AG09309 (cell line): ENCODE data around the gene ADAMTSL4.

Source experiments
- DNase-seq: peaks from one replicate; pipeline ENCODE4 v3.0.0-alpha.2; 2010; ENCODE audit warnings: low read depth
- H3K4me3 ChIP-seq: 2 replicates; pipeline ENCODE4 v1.5.1; 2011; ENCODE audit warnings: mild to moderate bottlenecking, low read depth, low read length, moderate library complexity; ENCODE audit not compliant: control insufficient read depth
- CTCF ChIP-seq: IDR thresholded peaks from 2 replicates; pipeline ENCODE4 v1.5.1; 2011; ENCODE audit warnings: mild to moderate bottlenecking, low read depth, low read length, inconsistent platforms; ENCODE audit not compliant: insufficient read depth, control insufficient read depth; ENCODE audit errors: missing control alignments

Gene ADAMTSL4

GRCh38 chr1:150555198-150555970 is 6.2 kb downstream of the ADAMTSL4 start:
- TF ChIP-seq CTCF: no peak
- DNase-seq: no peak
- H3K4me3 ChIP-seq: no peak overlapping the region

GRCh38 chr1:150555971-150556865 is 7.0 kb downstream of the ADAMTSL4 start:
- no peak for DNase-seq
- no peak for TF ChIP-seq CTCF
- H3K4me3 ChIP-seq: no peak overlapping the region

GRCh38 chr1:150557065-150557600 is 7.9 kb downstream of the ADAMTSL4 start:
- H3K4me3 ChIP-seq: no peak overlapping the region
- no peak for DNase-seq
- no peak for TF ChIP-seq CTCF

GRCh38 chr1:150557813-150558212 is 8.6 kb downstream of the ADAMTSL4 start:
- no peak for DNase-seq
- H3K4me3 ChIP-seq: no peak overlapping the region
- no peak for TF ChIP-seq CTCF

- DNase-seq: no peak
- no peak for TF ChIP-seq CTCF
- no peak overlapping the region for H3K4me3 ChIP-seq
Measured at GRCh38 chr1:150558303-150558704, 9.1 kb downstream of the ADAMTSL4 start.

GRCh38 chr1:150558761-150559655 is 9.8 kb downstream of the ADAMTSL4 start:
- no peak overlapping the region for H3K4me3 ChIP-seq
- no peak for TF ChIP-seq CTCF
- DNase-seq: no peak
